Hippocampal formation (tissue), 2 donors: ENCODE measurements around the gene GNA15.
"Not testable (repeated sequence)": the region's sequence is repeated elsewhere in the genome, so short reads cannot be mapped to it uniquely, and the experiment has no call there.

ENCODE experiments used
- DNase-seq, 2 donors: peaks; one replicate each; lab custom pipeline; 2025; lab: John Stamatoyannopoulos, UW

Gene GNA15

DNA sequence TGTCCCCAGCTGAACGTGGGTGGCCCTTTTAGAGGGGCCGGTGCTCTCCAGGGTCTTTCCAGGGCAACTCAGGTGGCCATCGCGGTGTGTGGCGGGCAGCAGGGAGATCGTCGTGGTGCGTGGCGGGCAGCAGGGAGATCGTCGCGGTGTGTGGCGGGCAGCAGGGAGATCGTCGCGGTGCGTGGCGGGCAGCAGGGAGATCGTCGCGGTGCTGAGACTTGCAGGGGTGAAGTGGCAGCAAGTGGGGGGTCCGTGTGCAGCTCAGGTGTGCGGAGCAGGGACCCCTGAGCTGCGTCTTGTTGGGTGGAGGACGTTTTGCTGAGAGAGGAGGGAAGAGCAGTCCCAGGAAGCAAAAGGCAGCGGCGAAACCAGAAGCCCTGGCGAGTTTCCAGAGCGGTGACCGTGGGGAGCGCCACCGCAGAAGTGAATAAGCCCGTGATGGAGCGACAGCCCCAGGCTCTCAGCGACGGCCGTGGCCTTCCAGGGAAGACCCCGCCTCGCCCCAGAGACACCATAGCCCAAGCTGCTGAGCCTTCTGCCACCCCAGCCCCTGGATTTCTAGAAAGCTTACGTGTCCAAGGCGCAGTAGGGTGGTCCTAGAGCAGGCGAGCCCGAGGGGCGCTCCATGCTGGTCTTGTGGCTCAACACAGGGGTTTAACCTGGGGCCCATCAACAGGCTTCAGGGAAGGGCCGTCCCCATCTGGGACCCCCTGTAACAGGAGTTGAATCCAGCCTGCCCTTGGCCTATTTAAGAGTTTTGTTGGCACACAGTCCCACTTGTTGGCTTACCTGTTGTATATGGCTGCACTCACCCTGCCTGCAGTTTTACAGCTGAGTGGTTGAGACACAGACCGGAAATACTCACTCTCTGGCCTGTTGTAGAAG, 55.3 kb downstream of the GNA15 start:
- no peak for DNase-seq

DNA sequence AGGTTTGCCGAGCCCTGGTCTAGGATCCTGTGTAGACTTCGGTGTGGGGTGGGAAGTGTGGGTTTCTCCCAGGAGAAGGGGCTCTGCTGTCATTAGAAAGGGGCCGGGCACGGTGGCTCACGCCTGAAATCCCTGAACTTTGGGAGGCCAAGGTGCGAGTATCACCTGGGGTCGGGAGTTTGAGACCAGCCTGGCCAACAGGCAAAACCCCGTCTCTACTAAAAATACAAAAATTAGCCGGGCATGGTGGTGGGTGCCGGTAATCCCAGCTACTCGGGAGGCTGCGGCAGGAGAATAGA, 55.9 kb downstream of the GNA15 start:
- not testable (repeated sequence) for DNase-seq

DNA sequence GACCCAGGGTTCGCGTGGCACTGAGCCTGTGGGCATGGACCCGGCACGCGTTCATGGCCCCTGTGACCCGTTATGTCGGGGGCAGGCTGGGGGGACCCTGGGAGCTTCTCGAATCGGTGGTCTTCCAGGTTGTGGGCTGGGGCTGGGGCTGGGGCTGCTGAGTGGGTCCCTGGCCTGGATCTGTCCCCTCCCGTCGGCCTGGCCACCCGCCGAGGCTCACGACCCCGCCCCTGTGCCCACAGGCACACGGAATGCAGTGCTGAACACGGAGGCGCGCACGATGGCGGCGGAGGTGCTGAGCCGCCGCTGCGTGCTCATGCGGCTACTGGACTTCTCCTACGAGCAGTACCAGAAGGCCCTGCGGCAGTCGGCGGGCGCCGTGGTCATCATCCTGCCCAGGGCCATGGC, 56.4 kb downstream of the GNA15 start:
- no peak for DNase-seq

DNA sequence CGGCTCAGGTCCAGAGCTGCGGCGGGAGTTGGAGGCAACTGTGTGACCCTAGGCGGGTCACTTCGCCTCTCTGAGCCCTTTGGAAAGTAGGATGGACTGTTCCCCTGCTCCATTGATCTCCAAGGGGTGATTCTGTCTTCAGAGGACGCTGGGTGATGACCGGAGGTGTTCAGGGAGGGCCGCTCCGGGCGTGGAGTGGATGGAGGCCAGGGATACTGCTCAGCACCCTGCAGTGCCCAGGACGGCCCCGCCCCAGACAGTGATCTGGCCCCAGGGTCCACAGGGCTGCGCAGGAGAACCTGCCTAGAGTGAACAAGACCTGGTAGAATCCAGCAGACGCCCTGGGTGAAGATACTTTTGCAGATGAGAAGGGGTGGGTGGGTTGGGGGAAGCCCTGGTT, 56.9 kb downstream of the GNA15 start:
- no peak for DNase-seq

DNA sequence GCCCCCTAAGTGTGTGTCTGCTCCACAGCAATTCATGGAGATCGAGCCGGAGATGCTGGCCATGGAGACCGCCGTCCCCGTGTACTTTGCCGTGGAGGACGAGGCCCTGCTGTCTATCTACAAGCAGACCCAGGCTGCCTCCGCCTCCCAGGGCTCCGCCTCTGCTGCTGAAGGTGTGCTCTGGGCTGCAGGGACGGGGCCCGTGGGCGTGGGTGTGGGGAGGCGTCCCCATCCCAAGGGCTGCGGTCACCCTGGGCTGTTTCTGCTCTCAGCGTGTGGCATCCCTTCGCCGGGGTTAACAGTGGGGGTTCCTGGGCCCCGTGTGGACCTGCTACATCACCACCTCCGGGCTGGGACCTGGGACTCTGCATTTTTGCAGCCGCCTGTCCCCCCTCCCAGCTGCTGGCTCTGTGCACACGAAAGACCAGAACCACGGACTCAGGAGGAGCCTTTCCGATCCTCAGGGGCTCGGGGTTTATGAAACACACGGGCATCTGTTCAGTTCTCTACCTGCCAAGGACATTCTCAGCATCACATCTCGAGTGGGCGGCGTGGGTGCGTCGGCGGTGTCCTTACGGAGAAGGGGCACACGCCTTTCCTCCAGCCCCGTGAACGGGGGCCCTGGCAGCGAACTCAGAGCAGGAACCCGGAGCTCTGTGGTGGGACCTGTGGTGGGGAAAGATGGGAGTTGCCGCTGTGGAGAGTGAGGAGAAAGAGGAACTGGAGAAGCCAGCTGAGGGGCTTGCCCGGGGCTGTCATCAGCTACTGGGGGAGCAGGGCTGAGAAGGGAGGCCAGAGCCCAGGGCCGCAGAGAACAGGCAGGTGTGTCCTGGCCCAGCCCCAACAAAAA, 57.6 kb downstream of the GNA15 start:
- DNase-seq = no peak

DNA sequence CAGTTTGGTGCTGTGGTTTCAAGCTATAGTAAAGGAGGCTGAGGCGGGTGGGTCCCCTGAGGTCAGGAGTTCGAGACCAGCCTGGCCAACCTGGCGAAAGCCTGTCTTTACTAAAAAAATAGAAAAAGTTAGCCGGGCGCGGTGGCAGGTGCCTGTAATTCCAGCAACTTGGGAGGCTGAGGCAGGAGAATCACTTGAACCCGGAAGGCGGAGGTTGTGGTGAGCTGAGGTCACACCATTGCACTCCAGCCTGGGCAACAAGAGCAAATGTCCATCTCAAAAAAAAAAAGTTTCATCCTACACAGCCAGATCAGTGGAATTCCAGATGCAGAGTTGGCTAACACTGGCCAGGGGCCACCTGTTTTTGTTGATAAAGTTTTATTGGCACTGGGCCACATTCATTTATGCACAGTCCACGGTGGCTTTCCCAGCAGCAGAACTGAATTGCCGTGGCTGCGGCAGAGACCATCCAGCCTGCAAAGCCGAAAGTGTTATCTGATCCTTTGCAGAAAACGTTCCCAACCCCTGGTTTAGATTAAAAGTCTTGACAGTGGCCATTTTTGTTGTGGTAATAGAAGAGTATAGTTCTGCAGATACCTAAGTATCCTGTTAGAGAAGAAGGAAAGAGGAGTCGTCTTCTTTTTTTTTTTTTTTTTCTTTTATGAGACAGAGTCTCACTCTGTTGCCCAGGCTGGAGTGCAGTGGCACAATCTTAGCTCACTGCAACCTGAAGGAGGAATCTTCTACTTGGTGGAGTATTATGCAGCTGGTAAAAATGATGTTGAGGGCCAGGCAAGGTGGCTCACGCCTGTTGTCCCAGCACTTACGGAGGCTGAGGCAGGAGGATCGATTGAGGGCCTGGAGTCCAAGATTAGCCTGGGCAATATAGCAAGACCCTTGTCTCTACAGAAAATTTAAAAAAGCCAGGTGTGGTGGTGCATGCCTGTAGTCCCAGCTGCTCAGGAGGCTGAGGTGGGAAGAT, 58.6 kb downstream of the GNA15 start:
- no peak for DNase-seq

DNA sequence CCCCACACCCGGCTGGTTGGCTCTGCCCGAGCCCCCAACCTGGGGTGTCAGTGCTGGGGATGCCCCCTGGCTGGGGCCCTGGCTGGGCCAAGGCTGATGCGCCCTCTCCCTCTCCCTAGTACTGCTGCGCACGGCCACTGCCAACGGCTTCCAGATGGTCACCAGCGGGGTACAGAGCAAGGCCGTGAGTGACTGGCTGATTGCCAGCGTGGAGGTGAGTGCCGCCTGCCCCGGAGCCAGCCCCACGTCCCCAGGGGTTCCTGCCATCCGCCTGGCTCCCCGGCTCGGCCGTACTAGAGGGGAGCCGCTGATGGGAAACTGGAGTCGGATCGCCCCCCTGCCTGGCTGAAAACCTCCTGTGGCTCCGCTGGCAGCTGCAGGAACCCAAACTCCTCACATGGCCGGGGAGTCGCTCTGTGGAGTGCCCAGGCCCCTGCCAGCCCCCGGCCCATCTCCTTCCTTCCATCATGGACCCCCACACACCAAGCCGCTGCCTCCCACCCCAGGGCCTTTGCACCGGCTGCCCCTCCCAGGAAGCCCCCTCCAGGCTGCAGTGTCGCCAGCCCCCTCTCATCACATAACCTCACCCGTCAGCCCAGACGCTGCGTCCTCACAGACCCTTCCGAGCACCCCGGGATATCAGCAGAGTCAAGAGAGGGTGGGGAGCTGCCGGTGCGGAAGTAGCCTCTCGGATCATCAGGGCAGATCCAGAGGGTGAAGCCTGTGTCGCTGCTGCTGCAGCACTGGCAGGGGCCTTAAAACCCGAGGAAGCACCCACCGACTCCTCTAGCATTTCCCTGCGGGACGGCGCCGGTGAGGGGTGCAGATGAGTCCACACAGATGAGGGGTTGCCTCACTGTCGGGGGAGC, 60.5 kb downstream of the GNA15 start:
- no peak for DNase-seq

DNA sequence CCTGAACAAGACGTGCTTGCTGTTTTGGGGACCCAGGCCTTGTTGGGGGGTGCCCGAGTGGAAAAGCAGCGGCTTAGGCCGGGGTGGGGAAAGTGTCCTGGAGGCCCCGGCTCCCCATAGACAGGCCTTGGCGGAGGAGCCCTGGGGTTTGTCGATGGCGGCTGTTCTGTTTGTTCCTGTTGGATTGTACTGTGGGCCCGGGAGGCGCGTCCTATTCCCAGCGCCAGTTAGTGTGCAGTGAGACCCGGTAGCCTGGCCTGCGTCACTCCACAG, 61.0 kb downstream of the GNA15 start:
- DNase-seq = no peak

DNA sequence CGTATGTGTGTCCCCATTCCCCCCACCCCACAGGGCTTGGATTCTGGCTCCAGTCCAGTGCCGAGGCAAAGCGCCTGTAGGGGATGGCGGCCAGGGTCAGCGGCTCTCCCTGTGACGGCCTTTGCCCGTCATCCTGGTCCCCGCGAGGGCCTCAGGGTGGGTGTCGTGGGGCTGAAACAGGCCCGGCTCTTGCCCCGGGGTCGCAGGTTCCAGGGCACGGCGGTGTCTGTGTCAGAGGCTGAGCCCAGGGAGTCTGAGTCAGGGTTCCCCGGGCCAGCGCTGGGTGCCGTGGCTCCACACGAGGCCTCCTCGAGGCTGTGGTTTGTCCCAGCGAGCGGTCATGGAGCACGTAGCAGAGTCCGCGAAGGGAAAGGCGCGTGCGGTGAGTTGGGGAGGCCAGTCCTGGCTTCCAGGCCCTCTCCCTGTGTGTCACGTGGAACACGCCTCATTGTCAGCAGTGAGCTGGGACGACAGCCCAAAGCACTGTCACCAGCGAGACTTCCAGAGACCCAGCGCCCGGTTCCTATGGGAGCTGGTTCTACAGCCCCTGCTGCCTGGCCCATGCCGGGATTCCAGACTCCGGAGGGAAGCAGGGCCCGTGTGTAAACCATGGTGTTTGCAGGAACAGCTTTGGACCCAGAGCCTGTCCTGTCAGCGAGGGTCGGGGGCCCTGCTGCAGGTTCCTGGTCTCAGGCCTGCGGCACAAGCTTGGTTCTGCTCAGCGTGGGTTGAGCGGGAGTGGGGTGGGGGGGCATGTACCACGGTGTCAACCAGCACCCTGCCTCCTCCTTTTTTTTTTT, 63.3 kb downstream of the GNA15 start:
- DNase-seq = no peak

DNA sequence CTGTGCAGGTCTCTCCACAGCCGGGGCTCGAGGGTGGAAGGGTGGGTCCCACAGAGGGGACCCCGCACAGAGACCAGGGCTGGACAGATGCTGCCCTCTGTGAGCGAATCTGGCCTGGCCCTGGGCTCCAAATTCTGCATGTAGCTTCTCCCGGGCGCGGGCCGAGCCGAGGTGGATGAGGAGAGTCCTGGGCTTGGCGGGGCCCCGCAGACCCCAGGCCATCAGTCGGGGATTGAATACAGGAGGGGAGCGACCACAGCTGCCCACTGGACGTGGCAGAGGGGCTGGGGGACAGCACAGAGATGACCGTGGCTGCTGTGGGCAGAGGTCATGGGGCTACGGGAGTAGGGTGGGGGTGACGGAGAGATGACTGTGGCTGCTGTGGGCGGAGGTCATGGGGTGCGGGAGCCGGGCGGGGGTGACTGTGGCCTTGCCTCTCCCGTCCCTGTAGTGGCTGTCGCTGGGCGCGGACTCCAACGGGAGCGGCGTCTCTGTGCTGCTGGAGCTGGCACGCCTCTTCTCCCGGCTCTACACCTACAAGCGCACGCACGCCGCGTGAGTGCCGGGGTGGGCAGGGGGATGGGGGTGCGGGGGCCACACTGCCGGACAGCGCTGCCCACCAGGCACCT, 65.4 kb downstream of the GNA15 start:
- DNase-seq = no peak

DNA sequence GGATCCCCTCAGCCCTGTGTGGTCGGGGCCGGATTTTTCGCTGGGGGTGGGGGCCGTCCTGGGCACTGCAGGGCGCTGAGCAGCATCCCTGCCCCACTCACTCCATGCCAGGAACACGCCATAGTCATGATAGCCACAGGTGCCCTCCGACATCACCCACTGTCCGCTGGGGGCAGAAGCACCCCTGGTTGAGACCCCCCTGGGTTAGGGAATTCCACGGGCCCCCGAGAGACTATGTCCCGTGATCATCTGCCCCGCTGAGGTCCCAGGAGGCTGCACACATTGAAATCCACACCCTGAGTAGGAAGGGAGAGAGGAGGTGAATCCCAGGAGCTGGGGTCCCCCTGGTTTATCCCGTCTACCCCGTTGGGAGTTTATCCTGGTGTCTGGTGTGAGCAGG, 66.1 kb downstream of the GNA15 start:
- DNase-seq = no peak

DNA sequence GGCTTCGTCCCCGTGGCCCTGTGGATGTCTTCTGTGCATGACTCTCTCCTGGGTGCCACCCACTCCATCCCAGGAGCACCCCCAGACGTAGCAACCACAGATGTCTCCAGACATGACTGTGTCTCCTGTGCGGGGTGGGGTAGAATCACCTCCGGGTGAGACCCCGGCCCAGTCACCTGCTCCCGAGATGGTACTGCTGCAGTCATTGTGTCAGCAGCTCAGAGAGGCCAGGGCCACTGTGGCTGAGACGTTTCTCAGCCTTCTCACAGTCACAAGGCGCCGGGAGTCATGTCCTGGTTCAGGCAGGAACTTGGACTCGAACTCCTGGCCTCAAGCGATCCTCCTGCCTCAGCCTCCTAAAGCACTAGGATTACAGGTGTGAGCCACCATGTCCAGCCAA, 66.5 kb downstream of the GNA15 start:
- no peak for DNase-seq

DNA sequence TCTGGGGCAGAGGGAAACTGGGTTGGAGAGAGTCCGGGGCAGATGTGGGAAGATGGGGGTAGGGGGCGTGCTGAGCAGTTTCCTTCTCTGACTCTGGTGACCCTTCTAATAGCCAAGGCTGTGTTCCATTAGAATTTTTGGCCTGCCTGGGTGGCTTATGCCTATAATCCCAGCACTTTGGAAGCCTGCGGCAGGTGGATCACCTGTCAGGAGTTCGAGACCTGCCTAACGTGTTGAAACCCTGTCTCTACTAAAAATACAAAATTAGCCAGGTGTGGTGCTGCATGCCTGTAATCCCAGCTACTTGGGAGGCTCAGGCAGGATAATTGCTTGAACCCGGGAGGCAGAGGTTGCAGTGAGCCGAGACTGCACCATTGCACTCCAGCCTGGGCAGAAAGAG, 67.1 kb downstream of the GNA15 start:
- DNase-seq = not testable (repeated sequence)

DNA sequence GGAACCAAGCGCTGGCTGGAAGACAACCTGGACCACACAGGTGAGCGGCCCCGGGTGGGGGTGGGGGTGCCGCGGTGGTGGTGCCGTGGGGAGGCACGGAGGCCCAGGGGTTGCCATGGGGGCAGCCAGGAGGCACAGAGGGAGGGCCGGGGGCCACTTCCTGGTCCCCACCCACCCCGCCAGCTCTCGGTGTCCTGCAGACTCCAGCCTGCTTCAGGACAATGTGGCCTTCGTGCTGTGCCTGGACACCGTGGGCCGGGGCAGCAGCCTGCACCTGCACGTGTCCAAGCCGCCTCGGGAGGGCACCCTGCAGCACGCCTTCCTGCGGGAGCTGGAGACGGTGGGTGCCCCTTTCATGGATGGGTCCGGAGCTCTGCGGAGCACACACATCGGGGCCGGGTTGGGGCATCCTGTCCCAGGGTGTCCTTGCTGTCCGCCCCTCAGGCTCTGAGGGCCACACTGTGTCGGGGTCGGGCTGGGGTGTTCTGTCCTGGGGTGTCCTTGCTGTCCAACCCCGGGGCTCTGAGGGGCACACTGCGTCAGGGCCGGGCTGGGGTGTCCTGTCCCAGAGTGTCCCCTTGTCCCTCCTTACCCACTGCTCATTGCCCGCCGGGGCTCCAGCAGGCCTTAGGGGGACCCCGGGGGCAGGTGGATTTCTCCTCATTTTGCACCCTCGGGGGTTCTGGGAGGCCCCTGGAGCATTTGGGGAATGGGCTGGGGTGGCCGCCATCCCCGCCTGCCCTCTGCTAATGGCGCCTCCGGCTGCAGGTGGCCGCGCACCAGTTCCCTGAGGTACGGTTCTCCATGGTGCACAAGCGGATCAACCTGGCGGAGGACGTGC, 68.2 kb downstream of the GNA15 start:
- no peak for DNase-seq

DNA sequence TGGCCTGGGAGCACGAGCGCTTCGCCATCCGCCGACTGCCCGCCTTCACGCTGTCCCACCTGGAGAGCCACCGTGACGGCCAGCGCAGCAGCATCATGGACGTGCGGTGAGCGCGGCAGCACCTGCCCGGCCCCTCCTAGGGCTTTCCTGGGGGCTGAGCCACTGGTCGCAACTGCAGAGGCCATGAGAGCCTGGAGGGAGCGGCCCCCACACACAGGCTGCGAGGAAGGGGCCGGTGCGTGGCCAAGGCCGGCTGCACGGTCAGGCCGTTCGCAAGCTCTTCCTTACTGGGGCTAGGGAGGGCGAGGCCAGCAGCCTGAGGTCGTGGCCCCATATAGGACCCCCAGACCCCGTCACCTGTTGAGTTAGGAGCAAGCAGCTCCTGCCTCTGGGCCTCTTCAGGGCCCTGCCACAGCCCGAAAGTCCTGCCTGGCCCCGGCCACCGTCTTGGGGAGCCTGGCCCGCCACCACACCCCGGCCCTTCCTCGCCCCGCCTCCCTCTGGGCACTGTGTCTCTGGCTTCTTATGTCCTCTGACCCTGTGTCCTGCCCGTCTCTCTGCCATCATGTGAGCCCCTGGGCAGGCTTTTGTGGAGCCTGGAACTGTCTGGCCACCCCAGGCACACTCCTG, 68.9 kb downstream of the GNA15 start:
- DNase-seq = no peak

DNA sequence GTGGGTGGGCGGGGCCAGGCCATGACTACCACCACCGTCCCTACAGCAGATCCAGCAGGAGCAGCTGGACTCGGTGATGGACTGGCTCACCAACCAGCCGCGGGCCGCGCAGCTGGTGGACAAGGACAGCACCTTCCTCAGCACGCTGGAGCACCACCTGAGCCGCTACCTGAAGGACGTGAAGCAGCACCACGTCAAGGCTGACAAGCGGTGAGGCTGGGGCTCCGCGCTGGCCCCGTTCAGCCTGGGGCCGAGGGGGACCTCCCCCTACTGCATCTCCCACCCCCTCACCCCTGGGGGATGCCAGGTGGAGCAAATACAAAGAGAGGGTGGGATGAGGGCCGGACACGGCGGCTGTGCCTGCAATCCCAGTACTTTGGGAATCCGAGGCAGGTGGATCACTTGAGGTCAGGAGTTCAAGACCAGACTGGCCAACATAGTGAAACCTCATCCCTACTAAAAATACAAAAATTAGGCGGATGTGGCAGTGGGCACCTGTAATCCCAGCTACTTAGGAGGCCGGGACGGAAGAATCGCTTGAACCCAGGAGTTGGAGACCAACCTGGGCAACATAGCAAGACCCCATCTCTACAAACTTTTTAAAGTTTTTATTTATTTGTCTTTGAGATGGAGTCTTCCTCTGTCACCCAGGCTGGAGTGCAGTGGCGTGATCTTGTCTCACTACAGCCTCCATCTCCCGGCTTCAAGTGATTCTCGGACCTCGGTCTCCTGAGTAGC, 70.6 kb downstream of the GNA15 start:
- DNase-seq = no peak

DNA sequence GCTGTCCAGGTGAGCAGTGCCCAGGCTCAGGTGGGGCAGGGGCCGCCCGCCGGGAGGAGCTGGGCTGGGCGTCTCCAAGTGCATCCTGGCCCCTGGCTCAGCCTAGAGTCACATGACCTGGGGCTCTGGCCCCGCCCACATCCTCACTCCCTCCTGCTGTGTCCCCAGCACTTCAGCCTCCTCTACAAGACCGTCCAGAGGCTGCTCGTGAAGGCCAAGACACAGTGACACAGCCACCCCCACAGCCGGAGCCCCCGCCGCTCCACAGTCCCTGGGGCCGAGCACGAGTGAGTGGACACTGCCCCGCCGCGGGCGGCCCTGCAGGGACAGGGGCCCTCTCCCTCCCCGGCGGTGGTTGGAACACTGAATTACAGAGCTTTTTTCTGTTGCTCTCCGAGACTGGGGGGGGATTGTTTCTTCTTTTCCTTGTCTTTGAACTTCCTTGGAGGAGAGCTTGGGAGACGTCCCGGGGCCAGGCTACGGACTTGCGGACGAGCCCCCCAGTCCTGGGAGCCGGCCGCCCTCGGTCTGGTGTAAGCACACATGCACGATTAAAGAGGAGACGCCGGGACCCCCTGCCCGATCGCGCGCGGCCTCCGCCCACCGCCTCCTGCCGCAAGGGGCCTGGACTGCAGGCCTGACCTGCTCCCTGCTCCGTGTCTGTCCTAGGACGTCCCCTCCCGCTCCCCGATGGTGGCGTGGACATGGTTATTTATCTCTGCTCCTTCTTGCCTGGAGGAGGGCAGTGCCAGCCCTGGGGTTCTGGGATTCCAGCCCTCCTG, 71.8 kb downstream of the GNA15 start:
- no peak for DNase-seq
